SK-N-SH treated with all-trans-retinoic acid at 6 μM for 48 hours (cell line): ENCODE results near the gene DEGS2.

Experiments
- CSDC2 ChIP-seq: fragments of 250-450 bp; sonication (Bioruptor Pico); IDR thresholded peaks from 2 replicates; pipeline ENCODE4 v1.5.0; 2020; ENCODE audit warnings: mild to moderate bottlenecking, moderate library complexity
- ESRRG ChIP-seq: fragments of 250-450 bp; sonication (Bioruptor Pico); IDR thresholded peaks from 2 replicates; pipeline ENCODE4 v1.6.1; 2021; ENCODE audit warnings: mild to moderate bottlenecking
- SNAI2 ChIP-seq: fragments of 250-450 bp; sonication (Bioruptor Pico); IDR thresholded peaks from 2 replicates; pipeline ENCODE4 v1.5.0; 2020; ENCODE audit warnings: mild to moderate bottlenecking, moderate library complexity

DNA sequence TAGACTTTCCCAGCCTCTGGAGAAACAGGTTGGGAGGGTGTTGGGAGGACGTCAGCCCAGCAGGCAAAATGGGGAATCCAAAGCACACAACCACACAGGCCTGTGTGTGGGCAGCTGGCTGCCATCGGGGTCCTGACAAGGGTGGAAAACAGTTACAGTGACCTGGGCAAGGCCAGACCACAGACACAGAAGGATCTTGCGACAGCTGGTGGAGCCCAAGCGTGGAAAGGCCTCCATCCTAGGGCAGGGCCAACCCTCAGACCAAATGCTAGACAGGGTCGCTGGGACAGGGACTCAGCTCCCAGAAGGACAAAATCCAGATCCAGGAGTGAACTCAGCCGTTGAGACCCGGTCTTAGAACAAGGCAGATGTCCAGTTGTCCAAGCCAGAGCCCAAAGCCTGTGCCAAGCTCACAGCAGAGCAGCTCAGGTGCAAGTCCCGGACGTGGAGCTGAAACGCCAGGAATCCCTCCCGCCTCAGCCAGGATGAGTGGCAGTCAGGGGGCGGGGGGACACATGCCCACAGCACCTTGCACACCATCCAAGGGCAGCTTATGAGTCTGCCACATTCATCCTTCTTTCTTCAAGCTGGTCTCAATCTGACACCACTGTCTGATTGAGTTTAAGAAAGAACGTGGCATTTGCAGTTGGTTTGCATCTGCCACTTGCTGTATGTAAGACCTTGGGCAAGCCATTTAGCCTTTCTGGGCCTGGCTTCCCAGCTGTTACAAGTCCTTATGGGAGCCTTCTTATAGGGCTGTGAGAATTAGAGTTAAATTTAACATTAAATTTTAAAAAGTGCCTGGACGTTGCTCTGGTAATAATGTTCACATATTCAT lies 37.6 kb downstream of the DEGS2 start:
- no peak for TF ChIP-seq ESRRG (CRISPR knock-in tag)
- no peak for TF ChIP-seq SNAI2 (CRISPR knock-in tag)
- TF ChIP-seq CSDC2: no peak
